HepG2 (cell line): ENCODE results near the gene NCKAP1. TPM values are rescaled to one million over a fixed set of nuclear protein-coding genes. Genes with fewer than 3 reads are reported as not detected.

Experiments used
- HNRNPLL ChIP-seq: fragments of 200-400 bp; formaldehyde crosslinking; IDR thresholded peaks from 2 replicates; pipeline ENCODE4 v1.6.1; 2017; ENCODE audit warnings: mild to moderate bottlenecking, low read depth, low read length; ENCODE audit not compliant: poor library complexity, severe bottlenecking
- JDP2 ChIP-seq: sonication (generic); formaldehyde crosslinking; IDR thresholded peaks from 2 replicates; pipeline ENCODE4 v1.8.1; 2022; ENCODE audit warnings: missing genetic modification reagents, borderline replicate concordance
- KAT7 ChIP-seq: IDR thresholded peaks from 2 replicates; pipeline ENCODE4 v1.6.1; 2018; ENCODE audit warnings: borderline replicate concordance, missing compliant biosample characterization
- KMT2A ChIP-seq: sonication (generic); formaldehyde crosslinking; IDR thresholded peaks from 2 replicates; pipeline ENCODE4 v1.4.0; 2020; ENCODE audit warnings: missing genetic modification reagents
- SRSF4 ChIP-seq: fragments of 200-400 bp; formaldehyde crosslinking; IDR thresholded peaks from one replicate; pipeline ENCODE4 v1.6.1; 2018; ENCODE audit warnings: mild to moderate bottlenecking, low read depth, low read length, moderate library complexity; ENCODE audit not compliant: poor library complexity, severe bottlenecking
- ZFP36 ChIP-seq: fragments of 150-350 bp; IDR thresholded peaks from 2 replicates; pipeline ENCODE4 v1.6.1; 2018; ENCODE audit warnings: borderline replicate concordance, low read length, low read depth; ENCODE audit not compliant: partially characterized antibody
- ZFP36L1 ChIP-seq: sonication (generic); formaldehyde crosslinking; IDR thresholded peaks from 2 replicates; pipeline ENCODE4 v1.8.0; 2022; ENCODE audit warnings: mild to moderate bottlenecking, missing genetic modification reagents, moderate library complexity
- polyA plus RNA-seq, 8 experiments: library from polyadenylated mRNA; depleted of rRNA in 3 of 8; stranded (reverse) in 7 of 8; unstranded in 1 of 8; fragments of >200 nt; fragmentation: Illumina TruSeq in 4 of 8; extraction: Trizol in 4 of 8; gene quantifications; 2 replicates each; pipeline versions ENCODE4 v1.2.1 to v1.2.3, GENCODE V29; 2011 to 2016; ENCODE audit warnings: low read depth in 4 of 8, missing spikeins in 1 of 8, mixed read lengths in 1 of 8; ENCODE audit not compliant: insufficient read depth in 1 of 8
- total RNA-seq, 5 experiments: library from RNA; depleted of rRNA; stranded (reverse); fragments of >200 nt; fragmentation: Illumina TruSeq; extraction: Trizol; gene quantifications; 2 replicates each; pipeline ENCODE4 v1.2.3, GENCODE V29; 2016; ENCODE audit warnings: low read depth in 1 of 5
- TF ChIP-seq, protein P1 (sequence below): sonication (generic); formaldehyde crosslinking; conservative IDR thresholded peaks from 2 replicates; pipeline ENCODE4 v1.8.1; 2023; ENCODE audit warnings: missing genetic modification reagents
- TF ChIP-seq, protein P2 (sequence below): sonication (generic); formaldehyde crosslinking; IDR thresholded peaks from 2 replicates; pipeline ENCODE4 v1.5.0; 2020; ENCODE audit warnings: mild to moderate bottlenecking, missing genetic modification reagents
- TF ChIP-seq, protein P3 (sequence below): IDR thresholded peaks from 2 replicates; pipeline ENCODE4 v1.6.1; 2016; ENCODE audit warnings: mild to moderate bottlenecking

The NCKAP1 gene
- total and polyA plus RNA-seq, 2 of the 13 experiments (the other 11 are each of a cell fraction or from before 2014, with no cell fraction given), result 72.1 to 96.3 TPM

DNA sequence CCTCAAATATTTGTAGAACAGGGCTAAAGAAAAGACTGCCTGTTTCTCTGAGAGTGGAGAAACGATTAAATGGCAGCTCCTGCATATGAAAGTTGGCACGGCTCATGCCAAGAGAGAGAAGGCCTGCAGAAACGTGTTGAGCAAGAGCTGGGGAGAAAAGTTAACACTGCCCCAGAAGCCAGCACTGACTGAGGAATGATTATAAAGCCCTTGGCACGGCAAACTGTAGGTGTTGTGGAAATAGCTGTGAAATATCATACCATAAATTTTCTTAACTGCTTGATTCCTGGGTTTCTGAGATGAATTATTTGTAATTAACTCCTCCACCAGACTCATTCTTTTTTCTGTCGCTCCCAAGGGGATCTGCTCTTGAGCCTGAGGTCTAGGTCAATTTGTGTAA lies 176.2 kb downstream of the NCKAP1 start (continued):
- TF ChIP-seq, protein P1, sequence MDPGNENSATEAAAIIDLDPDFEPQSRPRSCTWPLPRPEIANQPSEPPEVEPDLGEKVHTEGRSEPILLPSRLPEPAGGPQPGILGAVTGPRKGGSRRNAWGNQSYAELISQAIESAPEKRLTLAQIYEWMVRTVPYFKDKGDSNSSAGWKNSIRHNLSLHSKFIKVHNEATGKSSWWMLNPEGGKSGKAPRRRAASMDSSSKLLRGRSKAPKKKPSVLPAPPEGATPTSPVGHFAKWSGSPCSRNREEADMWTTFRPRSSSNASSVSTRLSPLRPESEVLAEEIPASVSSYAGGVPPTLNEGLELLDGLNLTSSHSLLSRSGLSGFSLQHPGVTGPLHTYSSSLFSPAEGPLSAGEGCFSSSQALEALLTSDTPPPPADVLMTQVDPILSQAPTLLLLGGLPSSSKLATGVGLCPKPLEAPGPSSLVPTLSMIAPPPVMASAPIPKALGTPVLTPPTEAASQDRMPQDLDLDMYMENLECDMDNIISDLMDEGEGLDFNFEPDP (CRISPR knock-in tag), result no peak
- TF ChIP-seq JDP2 (CRISPR knock-in tag) (no peak), KMT2A (CRISPR knock-in tag) (no peak), SRSF4 (no peak), ZFP36 (no peak), HNRNPLL (no peak), KAT7 (CRISPR knock-in tag) (no peak), ZFP36L1 (no peak)
- TF ChIP-seq, protein P2, sequence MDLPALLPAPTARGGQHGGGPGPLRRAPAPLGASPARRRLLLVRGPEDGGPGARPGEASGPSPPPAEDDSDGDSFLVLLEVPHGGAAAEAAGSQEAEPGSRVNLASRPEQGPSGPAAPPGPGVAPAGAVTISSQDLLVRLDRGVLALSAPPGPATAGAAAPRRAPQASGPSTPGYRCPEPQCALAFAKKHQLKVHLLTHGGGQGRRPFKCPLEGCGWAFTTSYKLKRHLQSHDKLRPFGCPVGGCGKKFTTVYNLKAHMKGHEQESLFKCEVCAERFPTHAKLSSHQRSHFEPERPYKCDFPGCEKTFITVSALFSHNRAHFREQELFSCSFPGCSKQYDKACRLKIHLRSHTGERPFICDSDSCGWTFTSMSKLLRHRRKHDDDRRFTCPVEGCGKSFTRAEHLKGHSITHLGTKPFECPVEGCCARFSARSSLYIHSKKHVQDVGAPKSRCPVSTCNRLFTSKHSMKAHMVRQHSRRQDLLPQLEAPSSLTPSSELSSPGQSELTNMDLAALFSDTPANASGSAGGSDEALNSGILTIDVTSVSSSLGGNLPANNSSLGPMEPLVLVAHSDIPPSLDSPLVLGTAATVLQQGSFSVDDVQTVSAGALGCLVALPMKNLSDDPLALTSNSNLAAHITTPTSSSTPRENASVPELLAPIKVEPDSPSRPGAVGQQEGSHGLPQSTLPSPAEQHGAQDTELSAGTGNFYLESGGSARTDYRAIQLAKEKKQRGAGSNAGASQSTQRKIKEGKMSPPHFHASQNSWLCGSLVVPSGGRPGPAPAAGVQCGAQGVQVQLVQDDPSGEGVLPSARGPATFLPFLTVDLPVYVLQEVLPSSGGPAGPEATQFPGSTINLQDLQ, result no peak
- TF ChIP-seq, protein P3, sequence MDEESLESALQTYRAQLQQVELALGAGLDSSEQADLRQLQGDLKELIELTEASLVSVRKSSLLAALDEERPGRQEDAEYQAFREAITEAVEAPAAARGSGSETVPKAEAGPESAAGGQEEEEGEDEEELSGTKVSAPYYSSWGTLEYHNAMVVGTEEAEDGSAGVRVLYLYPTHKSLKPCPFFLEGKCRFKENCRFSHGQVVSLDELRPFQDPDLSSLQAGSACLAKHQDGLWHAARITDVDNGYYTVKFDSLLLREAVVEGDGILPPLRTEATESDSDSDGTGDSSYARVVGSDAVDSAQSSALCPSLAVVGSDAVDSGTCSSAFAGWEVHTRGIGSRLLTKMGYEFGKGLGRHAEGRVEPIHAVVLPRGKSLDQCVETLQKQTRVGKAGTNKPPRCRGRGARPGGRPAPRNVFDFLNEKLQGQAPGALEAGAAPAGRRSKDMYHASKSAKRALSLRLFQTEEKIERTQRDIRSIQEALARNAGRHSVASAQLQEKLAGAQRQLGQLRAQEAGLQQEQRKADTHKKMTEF (CRISPR knock-in tag), result no peak
